Ovary (tissue), 9 donors: ENCODE data around the gene ZSCAN20. TPM values are rescaled to one million over a fixed set of nuclear protein-coding genes. Genes with fewer than 3 reads are reported as not detected.
"Not testable (repeated sequence)": the region's sequence is repeated elsewhere in the genome, so short reads cannot be mapped to it uniquely, and the experiment has no call there.

ENCODE experiments used
- DNase-seq, 5 donors: peaks; one replicate each; pipeline ENCODE4 v3.0.0-alpha.2; 2019 to 2020
- H3K27ac ChIP-seq, 2 donors: fragments of 200-600 bp; one replicate each; pipeline versions ENCODE4 v1.5.1 to v1.8.0; 2019 to 2022
- H3K27me3 ChIP-seq: fragments of 200-600 bp; one replicate; pipeline ENCODE4 v1.8.0; 2022
- H3K36me3 ChIP-seq: fragments of 200-600 bp; sonication (generic); one replicate; pipeline ENCODE4 v1.5.1; 2019
- H3K4me1 ChIP-seq: one replicate; pipeline ENCODE4 v1.8.1; 2013; ENCODE audit warnings: mild to moderate bottlenecking, moderate library complexity; ENCODE audit not compliant: insufficient read depth
- H3K4me3 ChIP-seq: fragments of 200-600 bp; sonication (generic); one replicate; pipeline ENCODE4 v1.5.1; 2017
- H3K9me3 ChIP-seq, 2 donors: fragments of 200-600 bp in 1 of 2; sonication (generic) in 1 of 2; one replicate each; pipeline versions ENCODE4 v1.5.1 to v1.8.1; 2013 to 2019; ENCODE audit warnings: mild to moderate bottlenecking in 1 of 2, moderate library complexity in 1 of 2
- CTCF ChIP-seq, 3 donors: fragments of 450-650 bp in 2 of 3; fragments of 200-600 bp in 1 of 3; IDR thresholded peaks; one replicate each; pipeline versions ENCODE4 v1.5.1 to v1.8.0; 2016 to 2022; ENCODE audit warnings: antibody characterized with exemption in 3 of 3, mild to moderate bottlenecking in 1 of 3
- EP300 ChIP-seq: sonication (generic); formaldehyde crosslinking; IDR thresholded peaks from one replicate; pipeline ENCODE4 v1.6.1; 2017; ENCODE audit warnings: antibody characterized with exemption
- POLR2A ChIP-seq: fragments of 450-650 bp; IDR thresholded peaks from one replicate; pipeline ENCODE4 v1.6.1; 2017; ENCODE audit warnings: antibody characterized with exemption, mild to moderate bottlenecking, moderate library complexity
- WGBS, 3 donors: extraction: QIAGEN DNeasy Blood & Tissue Kit in 1 of 3; methylation state at CpG; one replicate each; pipeline versions ENCODE4 v1.1.5 to v1.1.7; 2013 to 2017; 5-methylcytosine and 5-hydroxymethylcytosine counted together
- intact Hi-C, 4 donors: fragments of 100-400 bp; cut with DNase I; formaldehyde crosslinking; loops; one replicate each; pipeline versions ENCODE4 v1.11.0 to v1.15.1; 2022 to 2023
- polyA plus RNA-seq, 2 donors: library from polyadenylated mRNA; stranded (reverse); fragments of 200-250 nt in 1 of 2; fragments of 350-450 nt in 1 of 2; fragmentation: Illumina TruSeq in 1 of 2; extraction: RNeasy Lipid Tissue Mini Kit (QIAGEN cat#74804) in 1 of 2; gene quantifications; one replicate each; pipeline ENCODE4 v1.2.3, GENCODE V29; 2013 to 2014
- total RNA-seq, 7 donors: library from RNA; depleted of rRNA in 2 of 7; stranded (reverse); fragments of >200 nt in 2 of 7; fragmentation: NEBNext Ultra II Directional in 3 of 7; extraction: Animal tissue kit (Norgen Biotek cat#: 25700) in 3 of 7; gene quantifications; one replicate each; pipeline versions ENCODE4 v1.1.0 to v1.2.4, GENCODE V29; 2016 to 2023
- donor health status: DM: no; HTN: no; CAD: no; lungs with moderate emphysema.
- donor health status: DM: no; HTN: no; CAD: no.
- donor health status: Bipolar disorder and iron deficiency.
- donor health status: DM: yes; HTN: yes; CAD: no.
- donor health status: DM: no; HTN: no; CAD: no.
- donor health status: DM: yes; HTN: yes; CAD: no.

Gene ZSCAN20
- total and polyA plus RNA-seq, 9 donors: 1.9 to 8.3 (median 6.2) TPM

GRCh38 chr1:33502726-33503125 is 30.3 kb downstream of the ZSCAN20 start:
- Histone ChIP-seq H3K27me3 (no peaks in the 10 kb centered on the region), H3K4me1 (no peaks in the 10 kb centered on the region), H3K4me3 (no peak overlapping the region), H3K27ac (no peak overlapping the region), H3K36me3 (no peaks in the 10 kb centered on the region), H3K9me3 (no peaks in the 10 kb centered on the region)
- intact Hi-C loops: no loop called here
- WGBS, 3 donors: 63 to 84% (median 73%) methylated on average over 5 of the region's 5 CpGs
- DNase-seq: no peak
- TF ChIP-seq EP300: no peak
- TF ChIP-seq POLR2A: no peak
- no peak for TF ChIP-seq CTCF (IDR thresholded peaks at IDR 0.05)

GRCh38 chr1:33503506-33503905 is 31.1 kb downstream of the ZSCAN20 start:
- intact Hi-C loops: no loop called here
- TF ChIP-seq CTCF (IDR thresholded peaks at IDR 0.05): no peak
- TF ChIP-seq EP300: no peak
- no peak for TF ChIP-seq POLR2A

GRCh38 chr1:33507661-33508060 is 35.2 kb downstream of the ZSCAN20 start:
- H3K27me3 ChIP-seq: no peaks in the 10 kb centered on the region
- H3K4me1 ChIP-seq: no peaks in the 10 kb centered on the region
- no peak for TF ChIP-seq CTCF (IDR thresholded peaks at IDR 0.05)
- TF ChIP-seq POLR2A: no peak
- no peak for TF ChIP-seq EP300
- intact Hi-C loops: no loop called here
- H3K9me3 ChIP-seq: no peaks in the 10 kb centered on the region
- H3K36me3 ChIP-seq: no peaks in the 10 kb centered on the region
- no peak for DNase-seq
- no peak overlapping the region for H3K4me3 ChIP-seq
- 94 to 100% (median 96%) methylated on average over 3 of the region's 3 CpGs for WGBS, 3 donors
- no peak overlapping the region for H3K27ac ChIP-seq

More at GRCh38 chr1:33503506-33503905, 31.1 kb downstream of the ZSCAN20 start:
- Histone ChIP-seq H3K4me3 (no peak overlapping the region), H3K4me1 (no peaks in the 10 kb centered on the region), H3K36me3 (no peaks in the 10 kb centered on the region), H3K9me3 (no peaks in the 10 kb centered on the region), H3K27me3 (no peaks in the 10 kb centered on the region), H3K27ac (no peak overlapping the region)
- DNase-seq: no peak
- 69 to 86% (median 74%) methylated on average over 1 of the region's 1 CpG for WGBS, 3 donors

GRCh38 chr1:33508151-33508550 is 35.7 kb downstream of the ZSCAN20 start:
- TF ChIP-seq POLR2A (no peak), CTCF (IDR thresholded peaks at IDR 0.05) (no peak), EP300 (no peak)
- Histone ChIP-seq H3K4me3 (no peak overlapping the region), H3K4me1 (no peaks in the 10 kb centered on the region), H3K27ac (no peak overlapping the region), H3K27me3 (no peaks in the 10 kb centered on the region), H3K9me3 (no peaks in the 10 kb centered on the region), H3K36me3 (no peaks in the 10 kb centered on the region)
- DNase-seq: no peak
- 81 to 93% (median 85%) methylated on average over 1 of the region's 1 CpG for WGBS, 3 donors
- intact Hi-C loops: no loop called here

- H3K4me1 ChIP-seq, intact Hi-C loops, H3K36me3 ChIP-seq, H3K4me3 ChIP-seq, DNase-seq, H3K27ac ChIP-seq, H3K27me3 ChIP-seq, H3K9me3 ChIP-seq: not testable (repeated sequence)
- WGBS, 3 donors: 89 to 95% (median 93%) methylated on average over 14 to 24 of the region's 24 CpGs
These were observed 36.8 kb downstream of the ZSCAN20 start for GRCh38 chr1:33509276-33509675.
